ENCODE measurements around the gene SNX9. TPM values are rescaled to one million over a fixed set of nuclear protein-coding genes. Genes with fewer than 3 reads are reported as not detected.

SNX9 gene
- total RNA-seq, 1 donor from 2014 or later = 65.0 TPM

DNA sequence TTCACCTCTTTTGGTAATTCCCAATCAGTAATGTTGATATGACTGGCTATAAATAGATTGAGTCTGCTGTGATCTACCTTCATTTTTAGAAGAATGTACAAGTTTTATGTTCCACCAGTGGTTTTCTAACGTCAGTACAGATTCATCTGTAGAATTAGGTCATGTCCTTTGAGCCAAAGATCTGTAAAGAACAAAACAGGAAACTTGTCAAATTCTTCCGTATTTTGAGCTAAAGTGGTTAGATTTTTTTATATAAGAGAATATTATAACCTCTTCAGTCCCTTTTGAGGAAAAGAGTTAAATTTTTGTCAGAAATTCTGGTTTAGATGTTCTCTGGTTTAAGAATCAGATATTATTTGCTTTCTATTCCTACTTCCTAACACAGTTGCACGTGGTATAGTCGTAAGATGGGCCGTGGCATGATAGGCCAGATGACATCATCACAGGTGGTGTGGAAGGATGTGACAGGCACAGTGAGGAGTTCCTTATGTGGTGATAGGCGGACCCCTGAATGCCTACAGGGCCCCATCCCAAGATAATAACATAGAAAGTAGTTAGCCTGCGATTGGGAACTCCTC, 62.3 kb downstream of the SNX9 start:
- peaks cover 7% of the 10 kb centered on the region for H3K4me1 Mint-ChIP-seq (ENCODE audit: unreplicated experiment)
- H3K27me3 Mint-ChIP-seq (ENCODE audit: unreplicated experiment) = no peaks in the 10 kb centered on the region
- H3K27ac Mint-ChIP-seq (ENCODE audit: unreplicated experiment) = no peak overlapping the region
- peaks cover 3% of the 10 kb centered on the region for H3K9me3 Mint-ChIP-seq (ENCODE audit: unreplicated experiment)
- H3K4me3 Mint-ChIP-seq (ENCODE audit: unreplicated experiment) = no peak overlapping the region
- no peak for DNase-seq (ENCODE audit: extremely low spot score, unreplicated experiment)
- TF ChIP-seq, protein P1, sequence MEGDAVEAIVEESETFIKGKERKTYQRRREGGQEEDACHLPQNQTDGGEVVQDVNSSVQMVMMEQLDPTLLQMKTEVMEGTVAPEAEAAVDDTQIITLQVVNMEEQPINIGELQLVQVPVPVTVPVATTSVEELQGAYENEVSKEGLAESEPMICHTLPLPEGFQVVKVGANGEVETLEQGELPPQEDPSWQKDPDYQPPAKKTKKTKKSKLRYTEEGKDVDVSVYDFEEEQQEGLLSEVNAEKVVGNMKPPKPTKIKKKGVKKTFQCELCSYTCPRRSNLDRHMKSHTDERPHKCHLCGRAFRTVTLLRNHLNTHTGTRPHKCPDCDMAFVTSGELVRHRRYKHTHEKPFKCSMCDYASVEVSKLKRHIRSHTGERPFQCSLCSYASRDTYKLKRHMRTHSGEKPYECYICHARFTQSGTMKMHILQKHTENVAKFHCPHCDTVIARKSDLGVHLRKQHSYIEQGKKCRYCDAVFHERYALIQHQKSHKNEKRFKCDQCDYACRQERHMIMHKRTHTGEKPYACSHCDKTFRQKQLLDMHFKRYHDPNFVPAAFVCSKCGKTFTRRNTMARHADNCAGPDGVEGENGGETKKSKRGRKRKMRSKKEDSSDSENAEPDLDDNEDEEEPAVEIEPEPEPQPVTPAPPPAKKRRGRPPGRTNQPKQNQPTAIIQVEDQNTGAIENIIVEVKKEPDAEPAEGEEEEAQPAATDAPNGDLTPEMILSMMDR (IDR thresholded peaks at IDR 0.05) = no peak
- H3K36me3 Mint-ChIP-seq (ENCODE audit: unreplicated experiment) = peaks cover 59% of the 10 kb centered on the region

DNA sequence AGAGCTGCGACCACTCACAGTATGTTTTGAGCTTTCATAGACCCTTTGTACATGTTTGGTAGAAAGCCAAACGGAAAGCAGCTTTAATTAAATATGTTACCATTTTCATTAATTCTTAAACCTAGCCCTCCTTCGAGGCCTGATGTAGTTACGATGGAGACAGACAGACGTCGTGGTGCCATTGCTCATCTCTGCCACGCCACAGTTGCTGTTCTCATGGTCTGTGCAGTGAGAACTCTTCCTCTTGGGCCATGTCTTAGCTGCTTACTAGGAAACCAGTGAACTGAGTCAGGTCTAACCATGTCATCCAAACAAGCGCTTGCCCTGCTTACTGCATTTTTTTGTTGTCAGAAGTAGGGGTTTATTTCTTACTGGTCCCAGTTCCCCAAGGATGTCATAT, 62.8 kb downstream of the SNX9 start:
- Mint-ChIP-seq H3K27ac (ENCODE audit: unreplicated experiment) (no peak overlapping the region), H3K4me1 (ENCODE audit: unreplicated experiment) (peaks cover 7% of the 10 kb centered on the region), H3K36me3 (ENCODE audit: unreplicated experiment) (peaks cover 57% of the 10 kb centered on the region), H3K9me3 (ENCODE audit: unreplicated experiment) (peaks cover 3% of the 10 kb centered on the region), H3K27me3 (ENCODE audit: unreplicated experiment) (no peaks in the 10 kb centered on the region), H3K4me3 (ENCODE audit: unreplicated experiment) (no peak overlapping the region)
- TF ChIP-seq, protein P1 (IDR thresholded peaks at IDR 0.05) = no peak
- DNase-seq (ENCODE audit: extremely low spot score, unreplicated experiment) = no peak

DNA sequence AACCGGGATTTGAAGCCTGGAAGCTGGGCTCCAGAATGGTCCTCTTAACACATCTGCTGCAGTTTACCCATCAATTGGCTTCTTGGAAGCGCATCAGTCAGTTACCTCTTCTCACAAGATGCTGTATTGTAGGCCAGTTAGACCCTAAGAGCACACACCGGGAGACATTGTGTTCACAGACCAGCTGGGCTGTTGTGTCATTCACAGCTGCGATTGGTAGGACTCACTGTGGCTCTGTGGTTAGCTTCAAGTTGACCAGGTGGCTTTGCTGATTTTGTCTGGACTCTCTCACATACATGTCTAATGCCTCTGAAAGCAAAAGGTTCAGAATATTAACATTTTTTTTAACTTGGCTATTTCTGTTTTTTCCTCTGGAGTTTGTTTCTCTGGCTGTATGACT, 64.8 kb downstream of the SNX9 start:
- H3K9me3 Mint-ChIP-seq (ENCODE audit: unreplicated experiment) = no peaks in the 10 kb centered on the region
- H3K36me3 Mint-ChIP-seq (ENCODE audit: unreplicated experiment) = peaks cover 48% of the 10 kb centered on the region
- no peak overlapping the region for H3K4me3 Mint-ChIP-seq (ENCODE audit: unreplicated experiment)
- no peak overlapping the region for H3K27ac Mint-ChIP-seq (ENCODE audit: unreplicated experiment)
- DNase-seq (ENCODE audit: extremely low spot score, unreplicated experiment) = no peak
- peaks cover 7% of the 10 kb centered on the region for H3K4me1 Mint-ChIP-seq (ENCODE audit: unreplicated experiment)
- TF ChIP-seq, protein P1 (IDR thresholded peaks at IDR 0.05) = no peak
- H3K27me3 Mint-ChIP-seq (ENCODE audit: unreplicated experiment) = no peaks in the 10 kb centered on the region

DNA sequence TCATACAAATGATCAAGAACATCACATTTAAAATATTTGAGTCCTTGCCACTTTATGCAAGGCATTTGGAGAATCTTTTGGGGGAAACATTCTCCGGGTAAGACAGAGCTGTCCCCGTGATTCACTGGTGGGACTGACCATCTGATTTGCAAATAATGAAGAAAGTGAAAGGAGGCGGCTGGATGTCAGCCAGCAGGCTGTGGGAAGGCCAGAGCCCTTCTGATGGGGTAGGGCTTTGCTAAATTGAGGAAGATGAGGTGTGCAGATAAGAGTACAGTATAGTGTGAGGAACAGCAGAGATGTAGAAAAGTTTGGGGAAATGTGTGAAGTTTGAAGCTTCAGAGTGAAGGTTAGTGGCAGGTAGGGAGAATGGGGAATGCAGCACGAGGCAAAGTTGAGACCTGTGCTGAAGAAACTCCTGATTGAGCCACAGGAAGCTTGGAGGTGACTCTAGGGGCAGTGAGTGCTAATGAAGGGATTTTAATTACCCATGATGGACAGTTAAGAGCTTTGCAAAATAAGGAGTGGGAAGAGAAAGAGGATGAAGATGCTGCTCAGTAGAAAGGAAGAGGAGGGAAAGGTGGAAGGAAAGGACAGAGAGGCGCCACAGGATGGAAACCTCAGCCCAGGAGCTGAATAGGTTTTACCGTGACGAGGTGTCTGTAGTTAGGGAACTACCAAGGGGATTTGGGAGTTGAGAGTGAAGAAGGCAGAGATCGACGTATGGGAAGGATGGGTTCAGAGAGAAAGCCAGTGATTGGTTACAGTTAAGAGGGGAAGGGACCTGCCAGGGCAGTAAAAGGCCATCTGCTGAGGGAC, 68.7 kb downstream of the SNX9 start:
- DNase-seq (ENCODE audit: extremely low spot score, unreplicated experiment) = no peak
- Mint-ChIP-seq H3K27me3 (ENCODE audit: unreplicated experiment) (no peaks in the 10 kb centered on the region), H3K4me3 (ENCODE audit: unreplicated experiment) (no peak overlapping the region), H3K27ac (ENCODE audit: unreplicated experiment) (no peak overlapping the region), H3K9me3 (ENCODE audit: unreplicated experiment) (no peaks in the 10 kb centered on the region), H3K36me3 (ENCODE audit: unreplicated experiment) (peaks cover 30% of the 10 kb centered on the region), H3K4me1 (ENCODE audit: unreplicated experiment) (no peaks in the 10 kb centered on the region)
- TF ChIP-seq, protein P1 (IDR thresholded peaks at IDR 0.05) = no peak

DNA sequence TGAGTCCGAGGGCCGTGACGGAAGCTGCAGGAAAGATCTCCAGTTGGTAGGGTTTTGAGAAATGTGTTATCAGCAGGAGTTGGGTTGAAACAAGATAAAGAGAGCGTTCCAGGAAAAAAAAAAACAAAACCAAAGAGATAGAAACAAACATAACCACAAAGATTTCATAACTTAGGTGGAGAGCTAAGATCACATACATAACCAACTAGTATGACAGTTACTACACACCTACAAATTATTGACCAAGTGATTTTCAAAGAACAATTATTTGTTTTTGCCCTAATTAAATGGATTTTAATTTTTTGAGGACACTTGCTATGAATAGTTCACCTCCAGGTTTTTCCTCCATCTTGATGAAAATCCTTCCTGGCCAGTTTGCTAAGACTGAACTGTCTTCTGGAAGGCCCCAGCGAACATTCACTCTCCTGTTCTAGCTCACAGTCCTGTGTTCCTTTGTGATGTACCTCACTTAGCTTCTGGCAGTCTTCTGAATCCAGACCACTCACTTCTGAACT, 69.4 kb downstream of the SNX9 start:
- TF ChIP-seq, protein P1 (IDR thresholded peaks at IDR 0.05) = no peak
- Mint-ChIP-seq H3K9me3 (ENCODE audit: unreplicated experiment) (no peaks in the 10 kb centered on the region), H3K27ac (ENCODE audit: unreplicated experiment) (no peak overlapping the region)

More for the DNA sequence above, 69.4 kb downstream of the SNX9 start:
- H3K36me3 Mint-ChIP-seq (ENCODE audit: unreplicated experiment) = peaks cover 29% of the 10 kb centered on the region
- H3K27me3 Mint-ChIP-seq (ENCODE audit: unreplicated experiment) = no peaks in the 10 kb centered on the region
- DNase-seq (ENCODE audit: extremely low spot score, unreplicated experiment) = no peak
- peaks cover 1% of the 10 kb centered on the region for H3K4me1 Mint-ChIP-seq (ENCODE audit: unreplicated experiment)
- H3K4me3 Mint-ChIP-seq (ENCODE audit: unreplicated experiment) = no peak overlapping the region
